BLaER1 treated with 17β-estradiol and CSF1 and Interleukin-3, amounts not matched to agents 10 nM and 100 nM (cell line): Measurements from ENCODE around the gene GPSM1.

ENCODE experiments used
- H3K27ac ChIP-seq, 11 experiments: shearing (Covaris generic); formaldehyde crosslinking; 2 replicates each; pipeline ENCODE4 v1.8.1; 2022
- H3K27me3 ChIP-seq, 11 experiments: shearing (Covaris generic); formaldehyde crosslinking; 2 replicates each; pipeline ENCODE4 v1.8.1; 2022
- H3K36me3 ChIP-seq, 11 experiments: shearing (Covaris generic); formaldehyde crosslinking; 2 replicates each; pipeline ENCODE4 v1.8.1; 2022
- H3K4me1 ChIP-seq, 10 experiments: shearing (Covaris generic); formaldehyde crosslinking; 2 replicates each; pipeline ENCODE4 v1.8.1; 2022
- H3K4me2 ChIP-seq, 11 experiments: shearing (Covaris generic); formaldehyde crosslinking; 2 replicates each; pipeline ENCODE4 v1.8.1; 2022
- H3K4me3 ChIP-seq, 10 experiments: shearing (Covaris generic); formaldehyde crosslinking; 2 replicates each; pipeline ENCODE4 v1.8.1; 2022
- H3K9ac ChIP-seq, 11 experiments: shearing (Covaris generic); formaldehyde crosslinking; 2 replicates each; pipeline ENCODE4 v1.8.1; 2022
- H3K9me3 ChIP-seq, 11 experiments: shearing (Covaris generic); formaldehyde crosslinking; replicated peaks in 1 of 11; 2 replicates each; pipeline ENCODE4 v1.8.1; 2022
- H4K20me1 ChIP-seq, 11 experiments: shearing (Covaris generic); formaldehyde crosslinking; 2 replicates each; pipeline ENCODE4 v1.8.1; 2022
- Cebpa-rat ChIP-seq, 11 experiments: shearing (Covaris generic); IDR thresholded peaks; 2 replicates each; pipeline ENCODE4 v1.8.1; 2022

The GPSM1 gene

GRCh38 chr9:136305804-136306203, 21.5 kb upstream of the GPSM1 start:
- peaks cover 0 to 50% (median 0%) of the 10 kb centered on the region in 11 experiments; a peak in 7 of 22 replicates for H3K27me3 ChIP-seq
- H3K9ac ChIP-seq, result peak overlapping the region in 2 of 11 experiments; percentile 7 to 24; a peak in 1 of 22 replicates
- peaks cover 0 to 35% (median 18%) of the 10 kb centered on the region in 11 experiments; a peak in 12 of 22 replicates for H4K20me1 ChIP-seq
- peak overlapping the region; percentile 22 to 98 (median 84) for H3K4me2 ChIP-seq
- H3K4me1 ChIP-seq, result peaks cover 45 to 99% (median 94%) of the 10 kb centered on the region in 10 experiments
- no peaks in the 10 kb centered on the region for H3K9me3 ChIP-seq
- H3K36me3 ChIP-seq, result no peaks in the 10 kb centered on the region
- H3K4me3 ChIP-seq, result peak overlapping the region in 1 of 10 experiments; percentile 24; a peak in 1 of 20 replicates
- no peak for TF ChIP-seq Cebpa-rat (IDR thresholded peaks at IDR 0.05)
- H3K27ac ChIP-seq, result no peak overlapping the region

GRCh38 chr9:136306211-136307208, 20.8 kb upstream of the GPSM1 start:
- TF ChIP-seq Cebpa-rat (IDR thresholded peaks at IDR 0.05), result no peak
- Histone ChIP-seq H3K36me3 (no peaks in the 10 kb centered on the region), H3K9me3 (no peaks in the 10 kb centered on the region), H3K4me1 (peaks cover 52 to 99% (median 94%) of the 10 kb centered on the region in 10 experiments), H3K4me3 (0 out of 20 replicates have a peak overlapping the region, but pooled peaks of 1 of the 10 experiments have one; percentile 24), H3K27ac (no peak overlapping the region), H3K27me3 (peaks cover 0 to 54% (median 0%) of the 10 kb centered on the region in 11 experiments; a peak in 7 of 22 replicates), H3K4me2 (peak overlapping the region; percentile 22 to 98 (median 84); a peak in 21 of 22 replicates), H4K20me1 (peaks cover 0 to 35% (median 18%) of the 10 kb centered on the region in 11 experiments; a peak in 12 of 22 replicates), H3K9ac (0 out of 22 replicates have a peak overlapping the region, but pooled peaks of 1 of the 11 experiments have one; percentile 24)

DNA sequence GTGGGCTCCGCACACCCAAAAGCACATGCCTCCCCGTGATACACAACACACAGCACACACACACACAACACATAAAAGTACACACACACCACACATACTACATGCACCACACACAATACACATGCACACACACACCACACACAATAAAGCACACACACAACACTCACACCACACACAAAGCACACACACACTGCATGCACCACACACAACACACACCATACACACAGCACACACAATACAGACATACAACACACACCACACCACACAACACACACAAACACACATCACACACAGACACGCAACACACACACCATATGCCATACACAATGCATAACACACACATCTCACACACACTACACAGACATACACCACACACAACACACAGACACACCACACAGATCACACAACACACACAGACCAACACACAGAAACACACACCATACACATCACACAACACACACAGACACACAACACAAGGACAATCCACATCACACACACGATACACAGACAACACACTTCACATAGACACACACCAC, 20.1 kb upstream of the GPSM1 start:
- Histone ChIP-seq H3K27me3 (peaks cover 0 to 54% (median 0%) of the 10 kb centered on the region in 11 experiments; a peak in 7 of 22 replicates), H4K20me1 (peaks cover 0 to 40% (median 18%) of the 10 kb centered on the region in 11 experiments; a peak in 12 of 22 replicates), H3K9ac (no peak overlapping the region), H3K9me3 (no peaks in the 10 kb centered on the region), H3K4me3 (no peak overlapping the region), H3K4me1 (peaks cover 60 to 100% (median 95%) of the 10 kb centered on the region in 10 experiments), H3K27ac (no peak overlapping the region), H3K36me3 (no peaks in the 10 kb centered on the region), H3K4me2 (peak overlapping the region; percentile 22 to 98 (median 84); a peak in 20 of 22 replicates)
- no peak for TF ChIP-seq Cebpa-rat (IDR thresholded peaks at IDR 0.05)

- H3K27me3 ChIP-seq, result peaks cover 0 to 54% (median 0%) of the 10 kb centered on the region in 11 experiments; a peak in 7 of 22 replicates
- no peak for TF ChIP-seq Cebpa-rat (IDR thresholded peaks at IDR 0.05)
- no peaks in the 10 kb centered on the region for H3K36me3 ChIP-seq
- peaks cover 0 to 40% (median 18%) of the 10 kb centered on the region in 11 experiments; a peak in 12 of 22 replicates for H4K20me1 ChIP-seq
- H3K9me3 ChIP-seq, result no peaks in the 10 kb centered on the region
- H3K4me3 ChIP-seq, result no peak overlapping the region
- no peak overlapping the region for H3K9ac ChIP-seq
- H3K4me1 ChIP-seq, result peaks cover 62 to 100% (median 98%) of the 10 kb centered on the region in 10 experiments
- H3K27ac ChIP-seq, result peak overlapping the region in 2 of 11 experiments; percentile 15 to 44; a peak in 2 of 22 replicates
- H3K4me2 ChIP-seq, result peak overlapping the region in 9 of 11 experiments; percentile 77 to 98 (median 94); a peak in 17 of 22 replicates
Measured at GRCh38 chr9:136308006-136308701, 19.2 kb upstream of the GPSM1 start.

DNA sequence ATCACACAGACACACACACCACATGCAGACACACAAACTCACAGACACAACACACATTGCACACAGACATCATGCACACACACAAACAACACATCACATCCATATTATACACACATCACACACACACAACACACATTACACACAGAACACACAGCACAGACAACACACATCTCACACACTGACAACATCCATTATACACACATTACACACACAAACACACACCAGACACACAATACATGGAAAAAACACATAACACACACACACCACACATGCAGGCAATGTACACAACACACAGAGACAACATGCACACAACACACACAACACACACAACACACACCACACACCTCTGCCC, 18.7 kb upstream of the GPSM1 start:
- Histone ChIP-seq H3K27me3 (peaks cover 0 to 54% (median 0%) of the 10 kb centered on the region in 11 experiments; a peak in 7 of 22 replicates), H3K9ac (no peak overlapping the region; a peak in 2 of 22 replicates), H3K4me3 (no peak overlapping the region; a peak in 1 of 20 replicates), H3K36me3 (no peaks in the 10 kb centered on the region), H3K4me1 (peaks cover 62 to 100% (median 100%) of the 10 kb centered on the region in 10 experiments), H3K27ac (peak overlapping the region in 4 of 11 experiments; percentile 15 to 86 (median 36); a peak in 2 of 22 replicates), H3K4me2 (peak overlapping the region; percentile 38 to 98 (median 93); a peak in 21 of 22 replicates), H4K20me1 (peaks cover 0 to 40% (median 18%) of the 10 kb centered on the region in 11 experiments; a peak in 12 of 22 replicates), H3K9me3 (no peaks in the 10 kb centered on the region)
- no peak for TF ChIP-seq Cebpa-rat (IDR thresholded peaks at IDR 0.05)

- Histone ChIP-seq H3K4me3 (no peak overlapping the region; a peak in 2 of 20 replicates), H3K9me3 (peaks cover 0 to 4% (median 2%) of the 10 kb centered on the region in 11 experiments; a peak in 14 of 22 replicates)
- TF ChIP-seq Cebpa-rat (IDR thresholded peaks at IDR 0.05), result no peak
Measured at GRCh38 chr9:136309101-136309801, 18.1 kb upstream of the GPSM1 start.

GRCh38 chr9:136309806-136310220, 17.5 kb upstream of the GPSM1 start:
- Histone ChIP-seq H4K20me1 (peaks cover 0 to 33% (median 18%) of the 10 kb centered on the region in 11 experiments; a peak in 12 of 22 replicates), H3K27me3 (peaks cover 0 to 51% (median 0%) of the 10 kb centered on the region in 11 experiments; a peak in 7 of 22 replicates), H3K4me2 (peak overlapping the region; percentile 54 to 98 (median 93); a peak in 21 of 22 replicates), H3K4me3 (peak overlapping the region in 3 of 10 experiments; percentile 1 to 31 (median 3); a peak in 2 of 20 replicates), H3K27ac (peak overlapping the region in 7 of 11 experiments; percentile 55 to 91 (median 85); a peak in 14 of 22 replicates), H3K9me3 (peaks cover 5 to 9% (median 8%) of the 10 kb centered on the region in 11 experiments), H3K9ac (peak overlapping the region in 5 of 11 experiments; percentile 27 to 80 (median 61); a peak in 8 of 22 replicates), H3K36me3 (peaks cover 0 to 1% (median 0%) of the 10 kb centered on the region in 11 experiments; a peak in 2 of 22 replicates), H3K4me1 (peaks cover 62 to 96% (median 90%) of the 10 kb centered on the region in 10 experiments)
- TF ChIP-seq Cebpa-rat (IDR thresholded peaks at IDR 0.05), result no peak

More at GRCh38 chr9:136309101-136309801, 18.1 kb upstream of the GPSM1 start:
- H3K4me2 ChIP-seq, result peak overlapping the region; percentile 38 to 98 (median 93)
- no peaks in the 10 kb centered on the region for H3K36me3 ChIP-seq
- H3K4me1 ChIP-seq, result peaks cover 62 to 100% (median 95%) of the 10 kb centered on the region in 10 experiments
- H4K20me1 ChIP-seq, result peaks cover 0 to 39% (median 18%) of the 10 kb centered on the region in 11 experiments; a peak in 12 of 22 replicates
- H3K27ac ChIP-seq, result peak overlapping the region in 8 of 11 experiments; percentile 28 to 91 (median 74); a peak in 15 of 22 replicates
- H3K9ac ChIP-seq, result peak overlapping the region in 8 of 11 experiments; percentile 20 to 80 (median 34); a peak in 12 of 22 replicates
- peaks cover 0 to 54% (median 0%) of the 10 kb centered on the region in 11 experiments; a peak in 7 of 22 replicates for H3K27me3 ChIP-seq
